ENCODE data around the gene LPIN2.

- TF ChIP-seq ZMAT5 (CRISPR knock-in tag; IDR thresholded peaks at IDR 0.05; ENCODE audit: borderline replicate concordance, low read depth) (no peak), HCFC1 (IDR thresholded peaks at IDR 0.05; ENCODE audit: low read depth, low read length) (no peak)
Observed at GRCh38 chr18:2985628-2986027, 27.3 kb downstream of the LPIN2 start.

Data from HepG2 (cell line).